ENCODE measurements around the gene NEFH. TPM values are rescaled to one million over a fixed set of nuclear protein-coding genes. Genes with fewer than 3 reads are reported as not detected.

NEFH gene
- total and polyA plus RNA-seq, 4 donors, result 0.22 to 0.71 (median 0.56) TPM

- DNase-seq (no peak), ATAC-seq (ENCODE audit: insufficient read depth, low FRiP score) (no peak)
- Histone ChIP-seq H3K4me3 (no peak overlapping the region), H3K27ac (ENCODE audit: low read depth in 1 of 2, low read length in 1 of 2) (no peak overlapping the region), H3K9ac (ENCODE audit: insufficient read depth in 1 of 2, low read length in 2 of 2) (no peak overlapping the region), H3K27me3 (ENCODE audit: control insufficient read depth in 3 of 3, insufficient read depth in 3 of 3, low read length in 2 of 3) (no peaks in the 10 kb centered on the region), H3K4me1 (ENCODE audit: control insufficient read depth in 5 of 5, insufficient read depth in 5 of 5, low read length in 5 of 5) (no peaks in the 10 kb centered on the region), H3K36me3 (ENCODE audit: control insufficient read depth in 4 of 4, insufficient read depth in 4 of 4, low read length in 4 of 4) (peaks cover 31 to 53% (median 39%) of the 10 kb centered on the region in 4 donors), H3K9me3 (ENCODE audit: control insufficient read depth in 4 of 4, insufficient read depth in 3 of 4, low read length in 3 of 4) (no peaks in the 10 kb centered on the region)
- TF ChIP-seq CTCF (IDR thresholded peaks at IDR 0.05; ENCODE audit: control extremely low read depth, extremely low read depth), result no peak
- 94 to 96% methylated on average over 2 of the region's 2 CpGs for WGBS, 2 donors
Observed at GRCh38 chr22:29510542-29510941, 30.5 kb downstream of the NEFH start.

GRCh38 chr22:29511126-29511862 is 31.3 kb downstream of the NEFH start:
- DNase-seq (no peak), ATAC-seq (ENCODE audit: insufficient read depth, low FRiP score) (no peak)
- Histone ChIP-seq H3K27ac (ENCODE audit: low read depth in 1 of 2, low read length in 1 of 2) (no peak overlapping the region), H3K4me3 (no peak overlapping the region), H3K36me3 (ENCODE audit: control insufficient read depth in 4 of 4, insufficient read depth in 4 of 4, low read length in 4 of 4) (peaks cover 36 to 57% (median 41%) of the 10 kb centered on the region in 4 donors), H3K9me3 (ENCODE audit: control insufficient read depth in 4 of 4, insufficient read depth in 3 of 4, low read length in 3 of 4) (no peaks in the 10 kb centered on the region), H3K9ac (ENCODE audit: insufficient read depth in 1 of 2, low read length in 2 of 2) (no peak overlapping the region), H3K27me3 (ENCODE audit: control insufficient read depth in 3 of 3, insufficient read depth in 3 of 3, low read length in 2 of 3) (no peaks in the 10 kb centered on the region), H3K4me1 (ENCODE audit: control insufficient read depth in 5 of 5, insufficient read depth in 5 of 5, low read length in 5 of 5) (no peaks in the 10 kb centered on the region)
- 94 to 96% methylated on average over 8 of the region's 8 CpGs for WGBS, 2 donors
- no peak for TF ChIP-seq CTCF (IDR thresholded peaks at IDR 0.05; ENCODE audit: control extremely low read depth, extremely low read depth)

- 85 to 91% methylated on average over 4 of the region's 4 CpGs for WGBS, 2 donors
- no peaks in the 10 kb centered on the region for H3K27me3 ChIP-seq (ENCODE audit: control insufficient read depth in 3 of 3, insufficient read depth in 3 of 3, low read length in 2 of 3)
Observed at GRCh38 chr22:29512031-29512430, 32.0 kb downstream of the NEFH start.

More at GRCh38 chr22:29512031-29512430, 32.0 kb downstream of the NEFH start:
- Histone ChIP-seq H3K36me3 (ENCODE audit: control insufficient read depth in 4 of 4, insufficient read depth in 4 of 4, low read length in 4 of 4) (peaks cover 29 to 60% (median 43%) of the 10 kb centered on the region in 4 donors), H3K27ac (ENCODE audit: low read depth in 1 of 2, low read length in 1 of 2) (no peak overlapping the region), H3K4me3 (no peak overlapping the region), H3K4me1 (ENCODE audit: control insufficient read depth in 5 of 5, insufficient read depth in 5 of 5, low read length in 5 of 5) (no peaks in the 10 kb centered on the region), H3K9ac (ENCODE audit: insufficient read depth in 1 of 2, low read length in 2 of 2) (no peak overlapping the region), H3K9me3 (ENCODE audit: control insufficient read depth in 4 of 4, insufficient read depth in 3 of 4, low read length in 3 of 4) (no peaks in the 10 kb centered on the region)
- no peak for TF ChIP-seq CTCF (IDR thresholded peaks at IDR 0.05; ENCODE audit: control extremely low read depth, extremely low read depth)
- no peak for ATAC-seq (ENCODE audit: insufficient read depth, low FRiP score)
- DNase-seq, result no peak
